Mesenchymal stem cell (in vitro differentiated cells and primary cell): ENCODE results near the gene TMPRSS13.

Experiments
- DNase-seq: peaks from one replicate; pipeline ENCODE4 v3.0.0-alpha.2; 2013
- H2AFZ ChIP-seq: one replicate; pipeline ENCODE4 v1.6.1; 2013; ENCODE audit warnings: low read depth, mild to moderate bottlenecking, control low read depth, inconsistent platforms, low read length, moderate library complexity
- H2AK5ac ChIP-seq: 2 replicates; pipeline ENCODE4 v1.6.1; 2013; ENCODE audit warnings: low read length, moderate library complexity, mild to moderate bottlenecking, inconsistent platforms; ENCODE audit not compliant: severe bottlenecking
- H2BK120ac ChIP-seq: one replicate; pipeline ENCODE4 v1.6.1; 2013; ENCODE audit warnings: low read depth, mild to moderate bottlenecking, inconsistent platforms, low read length, moderate library complexity
- H2BK12ac ChIP-seq, 2 experiments: one replicate each; pipeline ENCODE4 v1.6.1; 2013; ENCODE audit warnings: inconsistent platforms in 2 of 2, low read length in 2 of 2, mild to moderate bottlenecking in 2 of 2, moderate library complexity in 2 of 2, control low read depth in 1 of 2
- H2BK15ac ChIP-seq: one replicate; pipeline ENCODE4 v1.6.1; 2013; ENCODE audit warnings: mild to moderate bottlenecking, low read depth, inconsistent platforms; ENCODE audit not compliant: poor library complexity, severe bottlenecking
- H2BK5ac ChIP-seq: 2 replicates; pipeline ENCODE4 v1.6.1; 2013; ENCODE audit warnings: low read depth, mild to moderate bottlenecking, low read length, control low read depth, inconsistent platforms; ENCODE audit not compliant: poor library complexity, severe bottlenecking
- H3K14ac ChIP-seq, 2 experiments: one replicate each; pipeline ENCODE4 v1.6.1; 2013; ENCODE audit warnings: inconsistent platforms in 2 of 2, low read length in 2 of 2, control low read depth in 1 of 2, mild to moderate bottlenecking in 1 of 2, moderate library complexity in 1 of 2
- H3K18ac ChIP-seq, 2 experiments: one replicate each; pipeline ENCODE4 v1.6.1; 2013; ENCODE audit warnings: inconsistent platforms in 2 of 2, low read length in 2 of 2, control low read depth in 1 of 2, low read depth in 1 of 2, mild to moderate bottlenecking in 1 of 2
- H3K23ac ChIP-seq, 2 experiments: one replicate each; pipeline ENCODE4 v1.6.1; 2013; ENCODE audit warnings: inconsistent platforms in 2 of 2, low read length in 2 of 2, mild to moderate bottlenecking in 2 of 2, moderate library complexity in 2 of 2, control low read depth in 1 of 2
- H3K27ac ChIP-seq: 2 replicates; pipeline ENCODE4 v1.5.1; 2013; ENCODE audit warnings: mild to moderate bottlenecking, moderate library complexity, low read length, control low read depth, inconsistent platforms; ENCODE audit not compliant: poor library complexity, severe bottlenecking
- H3K27me3 ChIP-seq, 2 experiments: 2 replicates each; pipeline versions ENCODE4 v1.6.1 to v1.7.0; 2013; ENCODE audit warnings: low read length in 2 of 2, mild to moderate bottlenecking in 2 of 2, moderate library complexity in 2 of 2, control low read depth in 1 of 2, inconsistent platforms in 1 of 2; ENCODE audit not compliant: control insufficient read depth in 1 of 2, insufficient read depth in 1 of 2
- H3K36me3 ChIP-seq, 2 experiments: 2 replicates each; pipeline versions ENCODE4 v1.6.1 to v1.7.0; 2013; ENCODE audit warnings: low read length in 2 of 2, control low read depth in 1 of 2, inconsistent platforms in 1 of 2, low read depth in 1 of 2, mild to moderate bottlenecking in 1 of 2; ENCODE audit not compliant: insufficient read depth in 2 of 2, control insufficient read depth in 1 of 2
- H3K4ac ChIP-seq, 2 experiments: one replicate each; pipeline ENCODE4 v1.6.1; 2013; ENCODE audit warnings: inconsistent platforms in 2 of 2, low read length in 2 of 2, mild to moderate bottlenecking in 2 of 2, moderate library complexity in 2 of 2, control low read depth in 1 of 2, low read depth in 1 of 2
- H3K4me1 ChIP-seq: 2 replicates; pipeline ENCODE4 v1.6.1; 2013; ENCODE audit warnings: low read depth, low read length, control low read depth; ENCODE audit not compliant: control insufficient read depth, insufficient read depth
- H3K4me2 ChIP-seq: 2 replicates; pipeline ENCODE4 v1.6.1; 2013; ENCODE audit warnings: low read length, mild to moderate bottlenecking, inconsistent platforms; ENCODE audit not compliant: poor library complexity, severe bottlenecking
- H3K4me3 ChIP-seq, 2 experiments: 2 replicates each; pipeline versions ENCODE4 v1.5.1 to v1.7.0; 2013; ENCODE audit warnings: low read length in 2 of 2, mild to moderate bottlenecking in 2 of 2, control low read depth in 1 of 2, low read depth in 1 of 2; ENCODE audit not compliant: insufficient read depth in 1 of 2
- H3K79me1 ChIP-seq: replicated peaks from 2 replicates; pipeline ENCODE4 v1.6.1; 2013; ENCODE audit warnings: mild to moderate bottlenecking, control low read depth, low read length, inconsistent platforms; ENCODE audit not compliant: poor library complexity, severe bottlenecking
- H3K9ac ChIP-seq: 2 replicates; pipeline ENCODE4 v1.7.0; 2013; ENCODE audit warnings: mild to moderate bottlenecking, low read length, moderate library complexity
- H3K9me3 ChIP-seq: 2 replicates; pipeline ENCODE4 v1.7.0; 2013; ENCODE audit warnings: mild to moderate bottlenecking, low read length; ENCODE audit not compliant: control insufficient read depth
- H4K8ac ChIP-seq: one replicate; pipeline ENCODE4 v1.6.1; 2013; ENCODE audit warnings: inconsistent platforms, mild to moderate bottlenecking, low read length, moderate library complexity
- H4K91ac ChIP-seq: one replicate; pipeline ENCODE4 v1.6.1; 2013; ENCODE audit warnings: mild to moderate bottlenecking, low read length, inconsistent platforms
- WGBS: methylation state at CpG from one replicate; pipeline ENCODE4 v1.1.7; 2013; ENCODE audit warnings: mixed read lengths; 5-methylcytosine and 5-hydroxymethylcytosine counted together

TMPRSS13 gene

DNA sequence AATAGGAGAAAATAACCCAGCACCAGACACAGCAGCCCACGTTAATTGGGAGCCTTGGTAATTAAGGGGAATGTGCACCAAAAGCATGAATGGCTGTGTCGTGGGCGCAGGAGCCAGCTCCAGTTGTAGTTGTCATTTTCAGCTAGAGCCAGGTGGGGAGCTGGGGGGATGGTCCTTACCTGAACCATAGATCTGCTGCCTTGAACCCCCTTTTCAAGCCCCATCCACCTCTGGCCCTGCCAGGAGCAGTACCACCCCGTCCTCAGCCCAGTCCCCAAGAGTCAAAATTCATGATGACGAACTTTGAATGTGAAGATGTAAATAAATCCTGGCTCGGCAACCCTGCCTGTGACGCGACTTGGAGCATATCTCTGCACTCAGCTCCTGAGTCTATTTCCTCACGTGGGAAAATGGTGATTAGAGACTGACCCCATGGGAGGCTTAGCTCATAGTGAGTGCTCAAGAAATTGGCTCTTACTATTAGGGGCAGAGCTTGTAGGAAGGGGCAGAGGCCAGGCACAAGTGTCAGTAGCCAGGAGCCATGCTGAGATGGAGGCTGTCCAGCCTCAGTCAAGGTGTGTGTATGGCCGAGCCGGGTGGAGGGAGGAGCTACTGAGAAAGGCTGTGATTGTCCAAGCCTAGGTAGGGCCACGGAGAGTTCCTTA, 52.0 kb downstream of the TMPRSS13 start:
- peak overlapping the region; percentile 73 to 75 for H3K4me3 ChIP-seq
- H2AK5ac ChIP-seq: no peak overlapping the region
- peak overlapping the region in 1 of 2 experiments; percentile 83 for H2BK12ac ChIP-seq
- peaks cover 21% of the 10 kb centered on the region for H3K4me1 ChIP-seq
- DNase-seq: peak; percentile 62
- H3K36me3 ChIP-seq: peaks cover 0 to 6% of the 10 kb centered on the region in 2 experiments
- H3K14ac ChIP-seq: peak overlapping the region in 1 of 2 experiments; percentile 84
- no peak overlapping the region for H2BK120ac ChIP-seq
- peak overlapping the region; percentile 87 for H3K4me2 ChIP-seq
- H4K8ac ChIP-seq: peak overlapping the region; percentile 8
- H3K27ac ChIP-seq: no peak overlapping the region
- H2BK15ac ChIP-seq: no peak overlapping the region
- no peaks in the 10 kb centered on the region for H3K9me3 ChIP-seq
- WGBS: 31% methylated on average over 12 of the region's 12 CpGs
- peaks cover 31 to 96% of the 10 kb centered on the region in 2 experiments for H3K27me3 ChIP-seq
- no peak overlapping the region for H2BK5ac ChIP-seq
- H3K23ac ChIP-seq: no peak overlapping the region
- H4K91ac ChIP-seq: no peak overlapping the region
- H3K79me1 ChIP-seq: peaks cover 14% of the 10 kb centered on the region
- H3K18ac ChIP-seq: peak overlapping the region in 1 of 2 experiments; percentile 68
- peak overlapping the region; percentile 61 for H3K9ac ChIP-seq
- peak overlapping the region; percentile 47 for H2AFZ ChIP-seq
- peak overlapping the region in 1 of 2 experiments; percentile 28 for H3K4ac ChIP-seq

- peaks cover 24% of the 10 kb centered on the region for H3K4me1 ChIP-seq
- WGBS: 0% methylated on average over 36 of the region's 63 CpGs
Observed at GRCh38 chr11:117876341-117877119, 52.7 kb downstream of the TMPRSS13 start, which contains the start of gene FXYD6. TSS of gene FXYD6 (minus strand) at chr11:117876658. CDS start at chr11:117842776, 33,882 bp downstream.

GRCh38 chr11:117876059-117876340, 53.2 kb downstream of the TMPRSS13 start:
- H3K18ac ChIP-seq: peak overlapping the region in 1 of 2 experiments; percentile 77
- no peak overlapping the region for H3K23ac ChIP-seq
- H3K79me1 ChIP-seq: peaks cover 21% of the 10 kb centered on the region
- peak overlapping the region; percentile 73 to 75 for H3K4me3 ChIP-seq
- H3K9ac ChIP-seq: peak overlapping the region; percentile 52
- H2BK15ac ChIP-seq: no peak overlapping the region
- no peak overlapping the region for H2AK5ac ChIP-seq
- H4K8ac ChIP-seq: no peak overlapping the region
- peak overlapping the region in 1 of 2 experiments; percentile 55 for H3K4ac ChIP-seq
- WGBS: 3% methylated on average over 9 of the region's 9 CpGs
- no peak overlapping the region for H4K91ac ChIP-seq
- peak; percentile 35 for DNase-seq
- peaks cover 24% of the 10 kb centered on the region for H3K4me1 ChIP-seq
- no peak overlapping the region for H2BK5ac ChIP-seq
- H3K4me2 ChIP-seq: peak overlapping the region; percentile 75
- no peaks in the 10 kb centered on the region for H3K9me3 ChIP-seq
- H3K27me3 ChIP-seq: peaks cover 18 to 96% of the 10 kb centered on the region in 2 experiments
- peaks cover 0 to 12% of the 10 kb centered on the region in 2 experiments for H3K36me3 ChIP-seq
- no peak overlapping the region for H3K27ac ChIP-seq
- H3K14ac ChIP-seq: peak overlapping the region in 1 of 2 experiments; percentile 89
- peak overlapping the region; percentile 70 for H2AFZ ChIP-seq
- H2BK120ac ChIP-seq: no peak overlapping the region
- peak overlapping the region in 1 of 2 experiments; percentile 55 for H2BK12ac ChIP-seq

More at GRCh38 chr11:117876341-117877119, 52.7 kb downstream of the TMPRSS13 start, which contains the start of gene FXYD6:
- H3K14ac ChIP-seq: peak within 1 kb of the TSS in 1 of 2 experiments; percentile 89
- peak within 1 kb of the TSS; percentile 87 for H3K4me2 ChIP-seq
- H3K9ac ChIP-seq: peak within 1 kb of the TSS; percentile 61
- H2BK5ac ChIP-seq: no peak within 1 kb of the TSS
- H4K8ac ChIP-seq: peak within 1 kb of the TSS; percentile 8
- no peak within 1 kb of the TSS for H3K27ac ChIP-seq
- H2BK120ac ChIP-seq: no peak within 1 kb of the TSS
- peak within 1 kb of the TSS in 1 of 2 experiments; percentile 27 for H3K23ac ChIP-seq
- peak within 1 kb of the TSS; percentile 25 for H4K91ac ChIP-seq
- no peak within 1 kb of the TSS for H2AK5ac ChIP-seq
- peak within 1 kb of the TSS in 1 of 2 experiments; percentile 55 for H3K4ac ChIP-seq
- H3K79me1 ChIP-seq: peaks cover 21% of the 10 kb centered on the region
- H3K36me3 ChIP-seq: peaks cover 0 to 12% of the 10 kb centered on the region in 2 experiments
- H2BK15ac ChIP-seq: peak within 1 kb of the TSS; percentile 53
- peak within 1 kb of the TSS; percentile 73 to 75 for H3K4me3 ChIP-seq
- peak; percentile 74 for DNase-seq
- peak within 1 kb of the TSS in 1 of 2 experiments; percentile 77 for H3K18ac ChIP-seq
- H3K27me3 ChIP-seq: peaks cover 24 to 96% of the 10 kb centered on the region in 2 experiments
- H2AFZ ChIP-seq: peak within 1 kb of the TSS; percentile 70
- H2BK12ac ChIP-seq: peak within 1 kb of the TSS in 1 of 2 experiments; percentile 83
- H3K9me3 ChIP-seq: no peaks in the 10 kb centered on the region
